CD4-positive, alpha-beta T cell treated with Interleukin-12 subunit alpha and Interleukin-12 subunit beta, for 1 hour (primary cell): ENCODE measurements around the gene ZAP70.

ENCODE experiments used
- DNase-seq: peaks from one replicate; pipeline ENCODE4 v3.0.0-alpha.2; 2020

The ZAP70 gene

GRCh38 chr2:97718051-97718882 is 4.9 kb downstream of the ZAP70 start:
- peak; percentile 78 for DNase-seq

- DNase-seq = no peak
Observed at GRCh38 chr2:97718942-97719341, 5.6 kb downstream of the ZAP70 start.

- DNase-seq = no peak
Observed at GRCh38 chr2:97719362-97720155, 6.2 kb downstream of the ZAP70 start.

GRCh38 chr2:97720746-97721145 is 7.4 kb downstream of the ZAP70 start:
- no peak for DNase-seq

- DNase-seq = no peak
Observed at GRCh38 chr2:97722227-97722626, 8.9 kb downstream of the ZAP70 start.

GRCh38 chr2:97723156-97724072 is 10.0 kb downstream of the ZAP70 start:
- no peak for DNase-seq

- no peak for DNase-seq
Observed at GRCh38 chr2:97724073-97724410, 10.7 kb downstream of the ZAP70 start.

- DNase-seq = no peak
Observed at GRCh38 chr2:97724501-97724900, 11.1 kb downstream of the ZAP70 start.

- DNase-seq = no peak
Observed at GRCh38 chr2:97724946-97725688, 11.7 kb downstream of the ZAP70 start.

GRCh38 chr2:97726261-97727064 is 13.1 kb downstream of the ZAP70 start:
- no peak for DNase-seq

GRCh38 chr2:97727296-97727695 is 13.9 kb downstream of the ZAP70 start:
- no peak for DNase-seq

GRCh38 chr2:97728091-97728731 is 14.8 kb downstream of the ZAP70 start:
- DNase-seq = no peak

- no peak for DNase-seq
Observed at GRCh38 chr2:97730245-97730644, 16.9 kb downstream of the ZAP70 start.

GRCh38 chr2:97731274-97732020 is 18.1 kb downstream of the ZAP70 start:
- no peak for DNase-seq

GRCh38 chr2:97732436-97733340 is 19.3 kb downstream of the ZAP70 start:
- DNase-seq = no peak

GRCh38 chr2:97733341-97734035 is 20.1 kb downstream of the ZAP70 start:
- DNase-seq = no peak

GRCh38 chr2:97734061-97735051 is 21.0 kb downstream of the ZAP70 start:
- no peak for DNase-seq
